GM21576 (cell line): ENCODE measurements around the gene PTBP3.
A peak's percentile ranks its signal among the peaks of the same experiment; 100 is the strongest.
"Not testable (repeated sequence)": the region's sequence is repeated elsewhere in the genome, so short reads cannot be mapped to it uniquely, and the experiment has no call there.

ENCODE experiments used
- ATAC-seq: cut with Tn5 transposase; IDR thresholded peaks from one replicate; pipeline ENCODE4 v1.9.1; 2021; ENCODE audit warnings: mild to moderate bottlenecking, moderate library complexity; ENCODE audit not compliant: unreplicated experiment

Gene PTBP3

DNA sequence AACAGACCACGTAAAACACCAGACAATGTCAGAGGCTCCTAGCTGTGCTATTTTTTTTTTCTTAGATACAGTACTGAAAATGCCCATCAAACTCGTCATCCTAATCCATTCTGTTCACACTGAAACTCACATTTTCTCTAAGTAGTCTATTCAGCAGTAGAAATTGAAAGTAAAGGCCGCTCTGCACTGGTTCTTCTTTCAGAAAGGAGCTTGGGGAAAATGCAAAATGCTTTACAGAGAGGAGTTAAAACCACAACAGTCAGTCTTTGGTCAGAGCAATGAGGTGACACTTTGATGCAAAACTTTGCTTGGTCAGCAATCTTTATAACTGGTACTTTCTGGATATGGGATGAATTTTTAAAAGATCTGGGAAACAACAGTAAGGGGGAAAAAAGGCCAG lies 114.5 kb downstream of the PTBP3 start:
- peak; percentile 96 for ATAC-seq

DNA sequence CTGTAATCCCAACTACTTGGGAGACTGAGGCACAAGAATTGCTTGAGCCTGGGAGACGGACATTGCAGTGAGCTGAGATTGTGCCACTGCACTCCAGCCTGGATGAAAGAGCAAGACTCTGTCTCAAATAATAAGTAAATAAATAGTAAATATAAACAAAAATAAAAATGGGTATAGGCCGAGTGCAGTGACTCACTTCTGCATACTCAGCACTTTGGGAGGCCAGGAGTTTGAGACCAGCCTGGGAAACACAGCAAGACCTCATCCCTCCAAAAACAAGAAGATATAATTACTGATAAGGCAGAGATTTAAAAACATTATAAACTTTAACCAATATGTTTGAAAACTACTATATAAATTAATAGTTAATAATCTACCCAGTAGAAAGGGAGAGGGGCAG lies 120.5 kb downstream of the PTBP3 start:
- no peak for ATAC-seq

DNA sequence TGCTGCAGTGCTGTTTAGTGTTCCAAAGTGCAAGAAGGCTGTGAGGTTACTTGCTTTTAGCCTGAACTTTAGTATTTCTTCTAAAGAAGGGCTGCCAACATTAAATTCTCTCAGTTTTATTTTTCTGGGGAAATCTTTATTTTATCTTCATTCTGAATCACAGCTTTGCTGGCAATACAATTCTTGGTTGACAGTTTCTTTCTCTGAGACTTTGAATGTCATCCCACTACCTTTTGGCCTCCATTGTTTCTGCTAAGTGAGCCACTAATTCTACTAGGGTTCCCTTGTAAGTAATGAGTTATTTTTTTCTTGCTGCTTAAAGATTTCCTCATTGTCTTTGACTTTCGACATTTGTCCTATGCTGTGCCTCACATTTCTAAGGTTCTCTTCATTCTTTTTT lies 126.0 kb downstream of the PTBP3 start:
- ATAC-seq = no peak

DNA sequence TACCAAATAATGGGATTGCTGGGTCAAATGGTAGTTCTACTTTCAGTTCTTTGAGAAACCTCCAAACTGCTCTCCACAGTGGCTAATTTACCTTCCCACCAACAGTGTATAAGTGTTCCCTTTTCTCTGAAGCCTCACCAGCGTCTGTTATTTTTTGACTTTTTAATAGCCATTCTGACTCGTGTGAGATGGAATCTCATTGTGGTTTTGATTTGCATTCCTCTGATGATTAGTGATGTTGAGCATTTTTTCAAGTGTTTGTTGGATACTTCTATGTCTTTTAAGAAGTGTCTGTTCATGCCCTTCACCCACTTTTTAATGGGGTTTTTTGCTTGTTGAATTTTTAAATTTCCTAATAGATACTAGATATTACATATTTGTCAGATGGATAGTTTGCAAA lies 129.9 kb downstream of the PTBP3 start:
- no peak for ATAC-seq

DNA sequence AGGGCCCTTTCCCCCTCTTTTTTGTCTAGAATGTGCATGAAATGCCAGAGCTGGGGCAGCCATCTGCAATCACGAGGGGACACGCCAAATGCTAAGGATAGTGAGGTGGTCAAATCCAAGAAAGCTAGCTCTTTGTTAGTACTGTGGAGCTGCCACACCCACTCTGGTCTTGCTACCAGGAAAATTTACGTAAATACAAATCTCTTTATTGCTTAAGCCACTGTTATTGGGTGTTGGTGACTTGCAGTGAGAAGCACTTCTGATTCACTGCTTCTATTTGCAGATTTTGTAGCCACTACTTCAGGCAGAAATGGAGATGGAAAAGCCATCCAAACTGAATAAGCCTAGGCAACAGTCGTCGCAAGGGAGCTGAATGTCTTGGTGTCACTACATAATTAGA lies 132.7 kb downstream of the PTBP3 start:
- no peak for ATAC-seq

DNA sequence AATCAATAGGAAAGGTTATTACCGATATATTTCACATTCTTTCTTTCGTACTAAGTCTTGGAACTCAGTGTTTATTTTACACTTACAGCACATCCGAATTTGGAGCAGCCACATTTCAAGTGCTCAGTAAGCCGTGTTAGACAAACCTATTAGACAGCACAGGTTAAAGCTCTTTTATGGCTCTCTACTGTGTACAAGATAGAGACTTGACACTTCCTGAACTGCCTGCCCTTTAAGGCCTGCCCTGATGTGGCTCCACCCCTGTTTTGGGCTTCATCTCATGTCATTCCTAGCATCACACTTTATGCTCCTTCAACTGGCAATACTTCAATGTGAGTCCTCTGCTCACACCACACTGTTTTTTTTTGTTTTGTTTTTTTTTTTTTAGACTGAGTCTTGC lies 134.8 kb downstream of the PTBP3 start:
- no peak for ATAC-seq

DNA sequence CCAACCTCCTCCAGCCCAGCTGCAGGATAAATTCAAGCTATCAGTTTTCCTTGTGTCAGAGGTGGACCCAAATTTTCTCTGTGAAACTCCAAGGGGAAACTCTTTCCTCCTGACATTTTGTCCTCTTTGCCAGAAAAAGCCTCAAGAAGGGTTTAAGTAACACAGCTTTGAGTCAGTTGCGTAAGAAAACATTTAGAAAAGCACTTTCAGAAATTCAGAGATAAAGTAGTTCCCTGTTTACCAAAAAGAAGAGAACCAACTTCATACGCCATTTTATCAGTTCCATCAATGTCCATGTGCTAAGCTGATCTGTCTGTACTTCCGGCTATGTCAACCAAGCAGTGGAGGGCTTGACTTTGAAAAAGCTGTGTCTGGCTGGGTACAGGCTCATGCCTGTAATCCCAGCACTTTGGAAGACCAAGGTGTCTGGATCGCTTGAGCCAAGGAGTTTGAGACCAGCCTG lies 138.4 kb downstream of the PTBP3 start:
- ATAC-seq = no peak

DNA sequence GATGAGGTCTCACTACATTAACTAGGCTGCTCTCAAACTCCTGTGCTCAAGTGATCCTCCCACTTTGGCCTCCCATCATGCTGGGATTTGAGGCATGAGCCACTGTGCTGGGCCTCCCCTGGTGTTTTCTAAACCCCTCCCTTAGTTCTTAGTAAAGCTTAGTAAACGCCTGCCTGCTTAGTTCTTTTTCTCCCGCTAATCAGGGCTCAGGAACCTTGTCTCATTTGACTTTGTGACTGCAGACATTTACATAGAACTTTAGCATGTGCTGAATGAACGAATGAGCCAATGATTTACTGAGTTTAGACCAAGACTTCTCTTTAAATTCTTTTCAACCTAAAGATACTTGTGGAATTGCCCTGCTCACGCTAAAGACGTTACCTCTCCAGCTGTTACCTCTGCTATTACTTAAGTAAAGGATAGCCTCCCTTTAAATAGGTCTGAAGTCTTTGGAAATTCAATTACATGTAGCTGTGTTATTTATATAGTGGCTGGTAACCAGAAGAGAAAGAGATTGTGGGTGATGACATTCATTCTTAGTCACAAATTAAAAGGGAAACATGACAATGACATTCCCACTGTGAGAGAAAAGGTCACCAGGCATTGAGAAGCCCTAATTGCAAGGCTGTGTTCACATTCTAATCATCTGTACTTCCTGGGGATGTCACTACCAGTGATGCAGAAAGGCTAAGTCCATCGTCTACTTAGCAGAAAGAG lies 139.7 kb downstream of the PTBP3 start:
- no peak for ATAC-seq

DNA sequence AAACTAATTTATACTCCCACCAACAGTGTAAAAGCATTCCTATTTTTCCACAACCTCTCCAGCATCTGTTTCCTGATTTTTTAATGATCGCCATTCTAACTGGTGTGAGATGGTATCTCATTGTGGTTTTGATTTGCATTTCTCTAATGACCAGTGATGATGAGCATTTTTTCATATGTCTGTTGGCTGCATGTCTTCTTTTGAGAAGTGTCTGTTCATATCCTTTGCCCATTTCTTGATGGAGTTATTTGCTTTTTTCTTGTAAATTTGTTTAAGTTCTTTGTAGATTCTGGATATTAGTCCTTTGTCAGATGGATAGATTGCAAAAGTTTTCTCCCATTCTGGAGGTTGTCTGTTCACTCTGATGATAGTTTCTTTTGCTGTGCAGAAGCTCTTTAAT lies 143.1 kb downstream of the PTBP3 start:
- ATAC-seq = not testable (repeated sequence)

DNA sequence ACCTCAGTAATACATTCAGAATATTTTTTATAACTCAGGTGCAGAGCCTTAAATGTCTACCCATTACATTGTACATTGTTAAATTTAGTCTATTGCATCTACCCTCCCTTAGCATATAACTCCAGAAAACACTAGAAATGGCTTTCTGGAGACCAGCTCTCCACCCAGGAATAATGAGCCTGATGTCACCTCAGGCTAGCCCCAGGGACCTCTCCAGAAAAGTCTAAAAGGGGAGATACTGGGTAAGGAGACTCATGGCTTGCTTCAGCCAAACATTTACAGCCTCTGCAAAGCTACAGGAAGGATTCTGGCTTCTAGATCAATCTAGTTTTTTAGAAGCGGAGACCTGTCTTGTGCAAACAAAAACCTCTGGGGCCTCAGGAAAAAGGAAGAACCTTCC lies 144.5 kb downstream of the PTBP3 start:
- no peak for ATAC-seq

DNA sequence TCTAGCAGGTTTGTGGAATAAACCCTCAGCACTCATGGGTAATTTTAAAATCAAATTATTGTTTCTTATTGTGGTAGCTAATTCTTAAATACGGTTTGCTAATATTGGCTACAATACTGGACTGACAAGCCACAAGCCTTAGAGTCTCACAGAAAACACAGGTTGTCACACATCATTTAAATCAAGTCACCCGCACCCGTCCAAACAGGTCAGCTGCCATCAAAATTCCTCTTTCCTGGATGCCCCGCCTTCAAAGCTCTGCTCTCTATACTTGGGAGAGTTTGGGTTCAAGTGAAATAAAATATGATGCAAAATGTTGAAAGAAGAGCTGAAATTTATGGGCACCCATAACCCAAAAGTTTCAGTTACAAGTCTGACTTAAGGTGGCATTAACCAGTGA lies 146.0 kb downstream of the PTBP3 start:
- ATAC-seq = no peak

DNA sequence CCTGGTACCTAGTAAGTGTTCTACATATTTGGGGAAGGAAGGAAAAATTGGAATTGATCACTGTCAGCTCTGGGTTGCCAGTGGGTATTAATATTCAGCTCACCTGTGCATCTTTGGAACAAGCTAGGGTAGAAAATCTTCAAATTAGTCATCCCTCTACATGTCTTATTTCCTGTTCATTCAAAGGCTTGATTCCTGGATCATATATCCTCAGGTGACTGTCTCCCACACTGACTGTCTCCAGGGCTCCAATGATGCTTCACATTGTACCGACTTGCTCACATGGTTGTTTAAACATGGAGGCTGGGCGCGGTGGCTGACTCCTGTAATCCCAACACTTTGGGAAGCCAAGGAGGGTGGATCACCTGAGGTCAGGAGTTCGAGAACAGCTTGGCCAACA lies 146.7 kb downstream of the PTBP3 start:
- ATAC-seq = no peak

DNA sequence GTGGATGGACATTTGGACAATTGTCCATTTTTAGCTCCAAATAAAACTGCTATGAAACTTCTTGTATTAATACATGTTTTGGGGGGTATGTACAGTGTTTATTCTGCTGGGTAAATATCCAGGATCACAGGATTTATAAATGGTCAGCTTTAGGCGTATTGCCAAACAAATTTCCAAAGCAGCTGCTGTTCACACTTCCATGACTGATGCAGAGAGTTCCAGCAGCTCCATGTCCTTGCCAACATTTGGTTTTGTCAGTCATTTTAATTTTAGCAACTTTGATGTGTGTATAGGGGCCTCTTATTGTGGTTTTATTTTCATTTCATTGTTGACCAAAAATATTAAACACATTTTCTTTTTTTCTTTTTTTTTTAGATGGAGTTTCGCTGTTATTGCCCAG lies 148.5 kb downstream of the PTBP3 start:
- ATAC-seq = no peak

DNA sequence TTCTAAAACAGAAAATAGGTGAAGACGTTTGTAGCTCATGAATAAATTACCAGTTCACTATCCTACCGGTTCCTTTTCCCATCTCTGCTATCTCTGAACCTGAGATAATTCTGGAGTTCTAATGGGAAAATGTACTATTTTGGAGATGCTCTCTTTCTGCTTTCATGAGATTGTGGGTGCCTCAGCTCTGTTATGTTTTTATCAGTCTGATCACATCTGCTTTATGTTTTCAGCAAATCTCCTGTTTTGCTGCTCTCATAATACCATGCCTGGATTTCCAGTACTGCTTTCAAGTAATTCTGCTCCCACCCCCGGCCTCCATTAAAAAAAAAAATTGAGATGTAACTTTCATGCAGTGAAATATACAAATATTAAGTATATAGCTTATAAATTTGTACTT lies 149.2 kb downstream of the PTBP3 start:
- no peak for ATAC-seq

DNA sequence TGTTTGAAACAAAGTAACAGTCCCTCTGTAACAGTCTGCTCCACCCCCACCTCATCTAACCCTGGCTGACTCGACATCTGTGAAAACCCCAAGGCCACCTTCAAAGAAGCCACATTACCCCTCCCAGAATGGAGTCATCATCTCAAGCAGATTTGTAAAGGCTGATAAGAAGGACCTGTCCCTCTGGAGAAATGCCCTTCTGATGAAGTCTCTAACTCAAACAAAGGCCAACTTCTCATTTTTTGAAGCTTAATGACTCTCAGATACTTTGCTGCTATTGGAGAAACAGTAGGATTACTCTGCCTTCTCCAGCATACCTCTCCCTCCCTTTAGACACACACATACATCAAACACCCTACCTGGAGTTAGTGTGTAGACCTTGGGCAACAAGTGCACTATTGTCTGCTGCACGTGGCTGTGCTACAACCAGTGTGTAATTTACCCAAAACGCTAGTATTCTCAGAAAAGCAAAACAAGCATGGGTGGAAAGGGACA lies 153.0 kb downstream of the PTBP3 start:
- no peak for ATAC-seq

DNA sequence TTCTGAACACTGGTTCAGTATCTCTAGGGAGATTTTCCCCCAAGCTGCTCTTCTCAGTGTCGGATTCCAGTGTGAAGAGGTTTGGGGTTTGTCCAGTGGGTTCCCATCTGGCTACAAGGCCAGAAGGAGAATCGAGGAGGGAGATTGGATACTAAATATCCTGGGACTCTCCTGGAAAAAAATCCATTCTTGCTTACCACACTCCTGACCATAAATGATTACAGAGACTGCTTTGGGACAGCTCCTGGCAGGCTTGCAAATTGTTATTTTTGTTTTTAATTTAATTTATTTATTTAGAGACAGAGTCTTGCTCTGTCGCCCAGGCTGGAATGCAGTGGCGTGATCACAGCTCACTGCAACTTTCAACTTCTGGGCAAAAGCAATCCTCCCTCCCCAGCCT lies 153.6 kb downstream of the PTBP3 start:
- no peak for ATAC-seq

DNA sequence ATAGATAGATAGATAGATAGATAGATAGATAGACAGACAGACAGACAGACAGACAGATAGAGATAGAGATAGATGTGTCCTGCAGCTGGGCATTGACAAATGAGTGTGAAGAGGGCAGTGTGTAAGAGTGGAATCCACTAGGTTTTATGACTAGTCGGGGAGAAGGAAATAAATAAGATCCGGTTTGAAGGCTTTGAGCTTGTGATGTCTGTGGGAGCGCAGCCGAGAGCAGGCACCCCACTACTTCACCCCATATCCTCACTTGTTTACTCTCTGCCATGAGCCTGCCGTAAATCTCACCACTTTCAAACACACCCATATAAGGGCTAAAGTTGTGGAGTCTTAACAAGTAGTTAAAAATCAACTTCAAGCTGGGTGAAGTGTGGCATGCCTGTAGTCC lies 156.9 kb downstream of the PTBP3 start:
- ATAC-seq = no peak

DNA sequence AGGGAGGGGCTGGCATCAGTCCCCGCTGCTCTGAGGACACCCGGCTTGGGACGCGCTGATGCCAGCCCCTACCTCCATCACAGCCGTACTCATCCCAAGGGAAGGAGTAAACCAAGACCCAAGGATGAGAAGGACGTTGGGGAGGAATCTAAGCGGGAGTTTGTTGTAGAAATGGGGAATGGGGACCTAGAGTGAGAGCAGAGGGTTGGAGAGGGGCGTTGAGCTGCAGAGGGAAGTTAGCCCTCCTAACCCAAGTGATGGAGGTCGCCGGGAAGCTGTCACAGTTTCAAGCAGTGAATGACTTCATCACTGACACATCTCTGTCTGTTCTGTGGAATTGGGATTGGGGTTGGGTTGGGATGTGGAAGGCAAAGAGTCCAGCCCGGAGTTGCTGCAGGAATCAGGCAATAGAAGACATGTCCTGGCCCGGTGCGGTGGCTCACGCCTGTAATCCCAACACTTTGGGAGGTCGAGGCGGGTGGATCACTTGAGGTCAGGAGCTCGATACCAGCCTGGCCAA lies 157.6 kb downstream of the PTBP3 start:
- no peak for ATAC-seq

DNA sequence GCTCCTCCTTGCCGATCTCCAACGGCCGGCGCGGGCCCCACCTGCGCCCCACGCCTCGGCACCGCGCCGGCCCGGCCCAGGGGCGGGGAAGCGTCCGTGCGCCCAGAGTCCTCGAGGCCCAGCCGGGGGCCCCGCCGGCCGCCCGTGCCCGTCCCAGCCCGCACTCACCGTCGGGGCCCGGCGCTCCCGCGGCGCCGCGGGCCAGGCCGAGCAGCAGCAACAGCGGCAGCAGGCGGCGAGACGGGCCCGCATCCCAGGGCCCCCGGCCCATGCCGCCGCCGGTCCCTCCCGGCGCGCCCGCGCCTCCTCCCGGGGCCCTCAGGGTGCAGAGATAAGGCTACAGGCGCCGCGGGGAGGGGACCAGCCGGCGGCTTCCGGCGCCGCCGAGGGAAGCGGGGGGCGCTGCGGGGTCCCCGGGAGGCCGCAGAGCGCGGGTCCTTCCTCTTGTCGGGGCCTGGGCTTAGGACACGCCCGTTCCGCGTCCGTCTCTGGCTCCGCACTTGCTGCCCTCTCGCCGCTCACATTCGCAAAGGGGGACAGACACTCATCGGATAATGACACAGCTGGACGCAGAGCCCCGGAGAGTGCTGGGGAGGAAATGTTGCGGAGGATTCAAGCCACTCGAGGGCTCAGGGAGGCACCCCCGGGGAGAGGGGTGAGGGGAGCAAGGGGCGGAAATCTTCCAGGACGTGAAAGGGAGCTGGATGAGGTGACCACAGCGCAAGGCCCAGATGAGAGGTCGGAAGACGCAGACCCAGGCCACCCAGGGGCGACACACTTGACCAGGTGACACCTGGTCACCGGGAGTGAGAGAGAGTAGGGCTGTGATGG lies 158.2 kb downstream of the PTBP3 start, which contains the start of gene SUSD1:
Gene SUSD1 (minus strand): TSS at position 333 of the 831 bp plus-strand sequence. CDS start 62 bp downstream, at position 271.
- ATAC-seq = peak; percentile 48

DNA sequence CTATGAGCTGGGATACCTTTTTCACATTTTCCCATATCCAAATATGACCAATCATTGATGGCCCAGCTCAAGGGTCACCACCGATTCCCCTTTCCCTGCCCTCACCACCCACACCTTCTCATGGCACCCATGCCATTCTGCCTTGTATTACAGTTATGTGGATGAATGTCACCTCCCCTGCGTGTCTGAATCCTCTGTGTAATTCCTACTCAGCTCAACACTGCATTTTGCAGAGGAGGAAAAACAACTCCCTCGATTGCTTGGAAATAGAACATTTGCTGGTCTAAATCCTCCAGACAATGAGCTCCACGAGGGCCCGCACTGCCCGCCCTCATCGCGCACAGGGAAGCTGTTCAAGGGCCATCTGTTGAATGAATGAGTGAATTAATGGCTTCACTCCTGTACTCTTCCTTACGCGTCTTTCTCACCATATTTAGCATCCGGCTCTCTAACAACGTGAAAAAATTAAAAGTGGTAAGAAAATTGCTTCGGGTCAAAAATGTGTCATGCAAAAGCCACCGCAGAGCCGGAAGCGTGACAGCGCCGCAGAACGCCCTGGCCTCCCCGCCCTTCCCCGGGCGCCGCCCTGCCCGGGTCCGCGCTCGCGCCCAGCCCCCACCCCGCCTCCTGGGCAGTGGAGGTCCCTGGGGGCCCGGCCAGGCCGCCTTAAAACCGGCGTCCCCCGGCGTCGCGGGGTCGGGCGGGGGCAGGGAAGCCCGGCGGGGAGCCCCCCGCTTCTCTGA lies 159.0 kb downstream of the PTBP3 start:
- peak; percentile 87 for ATAC-seq
